Esophagus muscularis mucosa (tissue), 4 donors: Measurements from ENCODE around the gene TRIM24. TPM values are rescaled to one million over a fixed set of nuclear protein-coding genes. Genes with fewer than 3 reads are reported as not detected.

Experiments used
- DNase-seq: peaks from one replicate; pipeline ENCODE4 v3.0.0-alpha.2; 2017; ENCODE audit errors: extremely low spot score
- H3K27ac ChIP-seq, 4 donors: fragments of 200-600 bp; sonication (generic); replicated peaks in 1 of 4; 1 replicate in 3 of 4; 2 replicates in 1 of 4; pipeline ENCODE4 v1.5.1; 2016 to 2019; ENCODE audit warnings: mild to moderate bottlenecking in 1 of 4
- H3K27me3 ChIP-seq, 4 donors: fragments of 200-600 bp; sonication (generic); one replicate each; pipeline versions ENCODE4 v1.5.1 to v1.6.0; 2016 to 2019
- H3K36me3 ChIP-seq, 4 donors: fragments of 200-600 bp; sonication (generic); one replicate each; pipeline ENCODE4 v1.5.1; 2016 to 2019
- H3K4me1 ChIP-seq, 4 donors: fragments of 200-600 bp; sonication (generic); one replicate each; pipeline ENCODE4 v1.5.1; 2016 to 2019
- H3K4me3 ChIP-seq, 4 donors: fragments of 200-600 bp; sonication (generic); 1 replicate in 2 of 4; 2 replicates in 2 of 4; pipeline ENCODE4 v1.5.1; 2016 to 2019; ENCODE audit warnings: mild to moderate bottlenecking in 4 of 4, moderate library complexity in 1 of 4
- H3K9me3 ChIP-seq, 4 donors: fragments of 200-600 bp; sonication (generic); 1 replicate in 3 of 4; 2 replicates in 1 of 4; pipeline ENCODE4 v1.5.1; 2016 to 2019
- CTCF ChIP-seq, 3 experiments: fragments of 200-600 bp in 2 of 3; fragments of 450-650 bp in 1 of 3; sonication (generic) in 2 of 3; IDR thresholded peaks; one replicate each; pipeline ENCODE4 v1.5.1; 2017 to 2019; ENCODE audit warnings: antibody characterized with exemption in 3 of 3, mild to moderate bottlenecking in 2 of 3, moderate library complexity in 1 of 3
- EP300 ChIP-seq: sonication (generic); formaldehyde crosslinking; IDR thresholded peaks from one replicate; pipeline ENCODE4 v1.6.1; 2017; ENCODE audit warnings: antibody characterized with exemption
- POLR2A ChIP-seq: fragments of 450-650 bp; IDR thresholded peaks from one replicate; pipeline ENCODE4 v1.6.1; 2017; ENCODE audit warnings: antibody characterized with exemption, moderate library complexity, mild to moderate bottlenecking, low read depth
- POLR2AphosphoS5 ChIP-seq, 2 donors: sonication (generic); formaldehyde crosslinking; IDR thresholded peaks; one replicate each; pipeline ENCODE4 v1.6.1; 2017; ENCODE audit warnings: antibody characterized with exemption in 2 of 2
- WGBS: methylation state at CpG from one replicate; pipeline ENCODE4 v1.1.5; 2018; 5-methylcytosine and 5-hydroxymethylcytosine counted together
- intact Hi-C: fragments of 100-400 bp; cut with DNase I; formaldehyde crosslinking; loops from one replicate; pipeline ENCODE4 v1.15.1; 2023
- total RNA-seq, 4 donors: library from RNA; depleted of rRNA; stranded (reverse); fragments of >200 nt; gene quantifications; one replicate each; pipeline versions ENCODE4 v1.1.0 to v1.2.1, GENCODE V29; 2016

Gene TRIM24
- total RNA-seq, 4 donors from 2014 or later = 8.7 to 15.6 (median 13.1) TPM

GRCh38 chr7:138514044-138514443 lies 54.0 kb downstream of the TRIM24 start:
- WGBS = 67% methylated on average over 1 of the region's 1 CpG

GRCh38 chr7:138515001-138515528 lies 55.0 kb downstream of the TRIM24 start:
- intact Hi-C loops = no loop called here
- peaks cover 7 to 54% (median 20%) of the 10 kb centered on the region in 4 donors for H3K36me3 ChIP-seq
- WGBS = 84% methylated on average over 7 of the region's 7 CpGs

More at GRCh38 chr7:138514044-138514443, 54.0 kb downstream of the TRIM24 start:
- TF ChIP-seq POLR2A (no peak), CTCF (IDR thresholded peaks at IDR 0.05) (no peak)
- no peak for DNase-seq
- Histone ChIP-seq H3K27me3 (no peaks in the 10 kb centered on the region), H3K27ac (no peak overlapping the region), H3K9me3 (no peaks in the 10 kb centered on the region), H3K36me3 (peaks cover 0 to 44% (median 11%) of the 10 kb centered on the region in 4 donors), H3K4me1 (peaks cover 0 to 7% (median 2%) of the 10 kb centered on the region in 4 donors), H3K4me3 (no peak overlapping the region)
- intact Hi-C loops = no loop called here

GRCh38 chr7:138519061-138519798 lies 59.2 kb downstream of the TRIM24 start:
- H3K36me3 ChIP-seq = peaks cover 7 to 48% (median 22%) of the 10 kb centered on the region in 4 donors
- peaks cover 0 to 2% (median 0%) of the 10 kb centered on the region in 4 donors for H3K4me1 ChIP-seq
- intact Hi-C loops = no loop called here
- H3K27ac ChIP-seq = no peak overlapping the region
- TF ChIP-seq POLR2A (no peak), EP300 (no peak), POLR2AphosphoS5 (IDR thresholded peaks at IDR 0.05) (no peak), CTCF (IDR thresholded peaks at IDR 0.05) (no peak)
- no peaks in the 10 kb centered on the region for H3K27me3 ChIP-seq
- H3K9me3 ChIP-seq = no peaks in the 10 kb centered on the region
- WGBS = 96% methylated on average over 4 of the region's 4 CpGs
- DNase-seq = no peak
- H3K4me3 ChIP-seq = no peak overlapping the region

More at GRCh38 chr7:138515001-138515528, 55.0 kb downstream of the TRIM24 start:
- TF ChIP-seq CTCF (IDR thresholded peaks at IDR 0.05) = no peak
- H3K27ac ChIP-seq = no peak overlapping the region
- no peak for DNase-seq
- no peak overlapping the region for H3K4me3 ChIP-seq
- H3K27me3 ChIP-seq = no peaks in the 10 kb centered on the region
- H3K4me1 ChIP-seq = peaks cover 0 to 7% (median 2%) of the 10 kb centered on the region in 4 donors
- no peaks in the 10 kb centered on the region for H3K9me3 ChIP-seq

GRCh38 chr7:138520742-138521141 lies 60.7 kb downstream of the TRIM24 start:
- Histone ChIP-seq H3K4me1 (no peaks in the 10 kb centered on the region), H3K36me3 (peaks cover 15 to 47% (median 26%) of the 10 kb centered on the region in 4 donors), H3K27ac (no peak overlapping the region), H3K4me3 (no peak overlapping the region), H3K9me3 (no peaks in the 10 kb centered on the region), H3K27me3 (no peaks in the 10 kb centered on the region)
- TF ChIP-seq POLR2AphosphoS5 (IDR thresholded peaks at IDR 0.05) (no peak), POLR2A (no peak), EP300 (no peak), CTCF (IDR thresholded peaks at IDR 0.05) (no peak)
- 94% methylated on average over 4 of the region's 4 CpGs for WGBS
- no peak for DNase-seq
- intact Hi-C loops = no loop called here
